K562 (cell line): ENCODE data around the gene CHRDL2. TPM values are rescaled to one million over a fixed set of nuclear protein-coding genes. Genes with fewer than 3 reads are reported as not detected.

ENCODE experiments used
- ARHGAP35 ChIP-seq: fragments of 450-650 bp; IDR thresholded peaks from 2 replicates; pipeline ENCODE4 v1.6.1; 2018; ENCODE audit not compliant: partially characterized antibody
- BRD9 ChIP-seq: fragments of 450-650 bp; IDR thresholded peaks from 2 replicates; pipeline ENCODE4 v1.6.1; 2018; ENCODE audit warnings: low read depth; ENCODE audit not compliant: partially characterized antibody
- ETS1 ChIP-seq: conservative IDR thresholded peaks from 2 replicates; pipeline ENCODE4 v1.6.1; 2011; ENCODE audit warnings: low read depth, mild to moderate bottlenecking, low read length; ENCODE audit not compliant: control insufficient read depth
- FOXP1 ChIP-seq: sonication (generic); formaldehyde crosslinking; IDR thresholded peaks from 2 replicates; pipeline ENCODE4 v1.8.0; 2022; ENCODE audit warnings: mild to moderate bottlenecking, missing genetic modification reagents
- GATAD2B ChIP-seq: fragments of 450-650 bp; IDR thresholded peaks from 2 replicates; pipeline ENCODE4 v1.6.1; 2017; ENCODE audit warnings: mild to moderate bottlenecking, borderline replicate concordance
- L3MBTL2 ChIP-seq: fragments of 450-650 bp; IDR thresholded peaks from 2 replicates; pipeline ENCODE4 v1.6.1; 2016; ENCODE audit warnings: mild to moderate bottlenecking, moderate library complexity
- MAZ ChIP-seq, 2 experiments: fragments of 450-650 bp in 1 of 2; sonication (generic) in 1 of 2; formaldehyde crosslinking; IDR thresholded peaks in 1 of 2; conservative IDR thresholded peaks in 1 of 2; 2 replicates each; pipeline versions ENCODE4 v1.4.0 to v1.5.0; 2020; ENCODE audit warnings: mild to moderate bottlenecking in 1 of 2, missing genetic modification reagents in 1 of 2
- NR3C1 ChIP-seq: sonication (generic); formaldehyde crosslinking; IDR thresholded peaks from 2 replicates; pipeline ENCODE4 v1.8.1; 2022; ENCODE audit warnings: missing genetic modification reagents
- RAD21 ChIP-seq, 2 experiments: fragments of 250-450 bp in 1 of 2; fragments of 450-650 bp in 1 of 2; sonication (Bioruptor Pico) in 1 of 2; formaldehyde crosslinking in 1 of 2; IDR thresholded peaks in 1 of 2; conservative IDR thresholded peaks in 1 of 2; 2 replicates each; pipeline versions ENCODE4 v1.4.0 to v1.8.0; 2020 to 2022; ENCODE audit warnings: mild to moderate bottlenecking in 2 of 2, moderate library complexity in 1 of 2
- RBM25 ChIP-seq: fragments of 200-400 bp; formaldehyde crosslinking; IDR thresholded peaks from 2 replicates; pipeline ENCODE4 v1.6.1; 2018; ENCODE audit warnings: low read length, low read depth, moderate library complexity; ENCODE audit not compliant: severe bottlenecking
- RERE ChIP-seq: sonication (generic); formaldehyde crosslinking; IDR thresholded peaks from 2 replicates; pipeline ENCODE4 v1.8.0; 2023; ENCODE audit warnings: missing genetic modification reagents, mild to moderate bottlenecking, borderline replicate concordance
- TEAD1 ChIP-seq, 2 experiments: fragments of 450-650 bp in 1 of 2; sonication (generic) in 1 of 2; formaldehyde crosslinking; IDR thresholded peaks; 2 replicates each; pipeline versions ENCODE4 v1.4.0 to v1.8.0; 2020 to 2022; ENCODE audit warnings: mild to moderate bottlenecking in 2 of 2, missing genetic modification reagents in 1 of 2
- XRCC4 ChIP-seq: IDR thresholded peaks from one replicate; pipeline ENCODE4 v1.6.1; 2011; ENCODE audit not compliant: insufficient read depth, insufficient read length; ENCODE audit errors: extremely low read depth
- ZBTB1 ChIP-seq: sonication (generic); formaldehyde crosslinking; IDR thresholded peaks from 2 replicates; pipeline ENCODE4 v1.8.1; 2023; ENCODE audit warnings: missing genetic modification reagents, low read depth, mild to moderate bottlenecking, borderline replicate concordance
- ZBTB26 ChIP-seq: fragments of 450-650 bp; formaldehyde crosslinking; IDR thresholded peaks from 2 replicates; pipeline ENCODE4 v1.4.0; 2022; ENCODE audit warnings: missing genetic modification characterization
- polyA plus RNA-seq, 8 experiments: library from polyadenylated mRNA; depleted of rRNA in 4 of 8; stranded (reverse) in 5 of 8; unstranded in 3 of 8; fragments of >200 nt; fragmentation: Nextera tagmentation in 2 of 8; fragmentation: Illumina TruSeq in 1 of 8; extraction: Ambion mirVana in 2 of 8; extraction: Trizol in 1 of 8; gene quantifications; 2 replicates each; pipeline versions ENCODE4 v1.2.1 to v1.2.3, GENCODE V29; 2011 to 2014; ENCODE audit warnings: inconsistent platforms in 1 of 8, missing spikeins in 1 of 8
- total RNA-seq, 7 experiments: library from RNA; depleted of rRNA in 6 of 7; stranded (reverse); fragments of >200 nt in 6 of 7; fragmentation: Illumina TruSeq in 2 of 7; extraction: Trizol in 2 of 7; gene quantifications; 2 replicates each; pipeline versions ENCODE4 v1.2.1 to v1.2.3, GENCODE V29; 2011 to 2021; ENCODE audit warnings: low replicate concordance in 1 of 7
- TF ChIP-seq, protein P1 (sequence below): fragments of 450-650 bp; formaldehyde crosslinking; IDR thresholded peaks from 2 replicates; pipeline ENCODE4 v1.4.0; 2020; ENCODE audit warnings: mild to moderate bottlenecking, moderate library complexity

The CHRDL2 gene
- total and polyA plus RNA-seq, 9 of the 15 experiments (the other 6 are each of a cell fraction or from before 2014, with no cell fraction given) = not detected

DNA sequence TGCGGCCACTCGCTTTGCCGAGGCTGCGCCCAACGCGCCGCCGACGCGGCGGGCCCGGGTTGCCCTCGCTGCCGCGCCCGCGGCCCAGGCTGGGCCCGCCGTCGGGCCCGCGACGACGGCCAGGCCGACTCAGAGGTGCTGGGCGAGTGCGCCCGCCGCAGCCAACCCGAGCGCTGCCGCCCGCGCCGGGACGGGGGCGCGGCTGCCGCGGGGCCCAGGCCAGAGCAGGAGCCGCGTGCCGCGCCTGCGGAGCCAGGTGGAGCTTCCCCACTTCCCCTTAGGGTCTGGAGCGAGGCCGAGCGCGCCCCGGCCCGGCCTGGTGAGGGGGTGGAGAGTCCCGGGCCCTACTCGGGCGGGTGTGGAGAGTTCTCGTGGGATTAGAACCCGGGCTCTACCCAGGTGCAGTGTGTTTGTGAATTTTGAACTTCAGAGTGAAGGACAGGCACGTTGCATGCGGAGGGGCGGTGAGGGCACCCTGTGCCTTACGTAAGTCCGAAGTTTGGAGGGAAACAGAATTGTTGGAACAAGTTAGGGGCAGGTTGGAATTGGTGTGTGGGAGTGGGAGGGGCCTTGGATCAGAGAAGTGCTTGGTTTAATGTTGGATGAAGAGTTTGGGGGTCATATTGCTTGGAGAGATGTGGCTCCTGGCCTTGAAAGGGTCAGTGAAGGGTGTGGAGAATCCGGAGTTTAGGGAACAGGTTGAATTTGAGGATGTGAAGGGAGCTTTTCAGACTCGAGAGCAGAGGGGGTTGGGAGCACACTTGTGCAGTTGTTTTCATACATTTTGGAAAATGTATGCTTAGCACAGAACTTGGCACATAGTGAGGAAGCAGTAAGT, 18.1 kb upstream of the CHRDL2 start (continued):
- TF ChIP-seq ZBTB1 (peak; percentile 27; the same call in 1 of the 2 replicates), XRCC4 (no peak), BRD9 (no peak), MAZ (CRISPR knock-in tag; conservative IDR thresholded peaks at IDR 0.05 in 1 of 2, IDR thresholded peaks at IDR 0.05 in 1 of 2) (0 out of 4 replicates have a peak, but pooled peaks of 1 of the 2 experiments have one; percentile 16), L3MBTL2 (peak; percentile 97), TEAD1 (CRISPR knock-in tag; IDR thresholded peaks at IDR 0.05) (peak in 1 of 2 experiments; percentile 34; a peak in 1 of 4 replicates), FOXP1 (CRISPR knock-in tag) (peak; percentile 34; the same call in 1 of the 2 replicates), ETS1 (peak; percentile 40; the same call in 1 of the 2 replicates), NR3C1 (CRISPR knock-in tag) (peak; percentile 79; the same call in 1 of the 2 replicates), ARHGAP35 (no peak), RERE (CRISPR knock-in tag) (0 out of 2 replicates have a peak, but pooled peaks have one; percentile 82), GATAD2B (0 out of 2 replicates have a peak, but pooled peaks have one; percentile 75), RAD21 (CRISPR knock-in tag; conservative IDR thresholded peaks at IDR 0.05 in 1 of 2, IDR thresholded peaks at IDR 0.05 in 1 of 2) (no peak), RBM25 (no peak), ZBTB26 (CRISPR knock-in tag) (0 out of 2 replicates have a peak, but pooled peaks have one; percentile 18)
- TF ChIP-seq, protein P1, sequence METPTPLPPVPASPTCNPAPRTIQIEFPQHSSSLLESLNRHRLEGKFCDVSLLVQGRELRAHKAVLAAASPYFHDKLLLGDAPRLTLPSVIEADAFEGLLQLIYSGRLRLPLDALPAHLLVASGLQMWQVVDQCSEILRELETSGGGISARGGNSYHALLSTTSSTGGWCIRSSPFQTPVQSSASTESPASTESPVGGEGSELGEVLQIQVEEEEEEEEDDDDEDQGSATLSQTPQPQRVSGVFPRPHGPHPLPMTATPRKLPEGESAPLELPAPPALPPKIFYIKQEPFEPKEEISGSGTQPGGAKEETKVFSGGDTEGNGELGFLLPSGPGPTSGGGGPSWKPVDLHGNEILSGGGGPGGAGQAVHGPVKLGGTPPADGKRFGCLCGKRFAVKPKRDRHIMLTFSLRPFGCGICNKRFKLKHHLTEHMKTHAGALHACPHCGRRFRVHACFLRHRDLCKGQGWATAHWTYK (CRISPR knock-in tag) = 0 out of 2 replicates have a peak, but pooled peaks have one; percentile 5
